HAP-1 (cell line): ENCODE measurements around the gene AURKAIP1.

Experiments
- DNase-seq, 2 experiments: peaks; one replicate each; pipeline ENCODE4 v3.0.0-alpha.2; 2016 to 2020; ENCODE audit warnings: low spot score in 2 of 2
- H3K27me3 ChIP-seq: fragments of 250-450 bp; sonication (Bioruptor Pico); 2 replicates; pipeline ENCODE4 v1.5.1; 2020; ENCODE audit warnings: low read depth, mild to moderate bottlenecking, moderate library complexity
- H3K36me3 ChIP-seq: fragments of 250-450 bp; sonication (Bioruptor Pico); replicated peaks from 2 replicates; pipeline ENCODE4 v1.5.1; 2020; ENCODE audit warnings: mild to moderate bottlenecking
- H3K4me1 ChIP-seq: fragments of 250-450 bp; sonication (Bioruptor Pico); 2 replicates; pipeline ENCODE4 v1.5.1; 2020; ENCODE audit warnings: mild to moderate bottlenecking
- H3K4me3 ChIP-seq: fragments of 250-450 bp; sonication (Bioruptor Pico); 2 replicates; pipeline ENCODE4 v1.5.1; 2020; ENCODE audit warnings: mild to moderate bottlenecking, moderate library complexity
- H3K9me3 ChIP-seq: fragments of 250-450 bp; sonication (Bioruptor Pico); 2 replicates; pipeline ENCODE4 v1.5.1; 2020; ENCODE audit warnings: mild to moderate bottlenecking, moderate library complexity
- in situ Hi-C: fragments of 300-500 bp; cut with MboI; formaldehyde crosslinking; loops from 3 replicates; pipeline ENCODE4 v1.14.3; 2020; ENCODE audit warnings: low sequenced_read_pairs, inconsistent platforms, mixed read lengths

The AURKAIP1 gene

GRCh38 chr1:1338278-1338677 is 36.7 kb downstream of the AURKAIP1 start:
- Histone ChIP-seq H3K27me3 (no peaks in the 10 kb centered on the region), H3K4me3 (no peak overlapping the region), H3K9me3 (no peaks in the 10 kb centered on the region), H3K4me1 (no peaks in the 10 kb centered on the region), H3K36me3 (peaks cover 40% of the 10 kb centered on the region)
- in situ Hi-C loops = no loop called here
- DNase-seq = no peak

- no peaks in the 10 kb centered on the region for H3K27me3 ChIP-seq
- H3K36me3 ChIP-seq = peaks cover 40% of the 10 kb centered on the region
- peak in 1 of 2 experiments; percentile 68 for DNase-seq
- H3K4me3 ChIP-seq = no peak overlapping the region
- no peaks in the 10 kb centered on the region for H3K4me1 ChIP-seq
- in situ Hi-C loops = no loop called here
- H3K9me3 ChIP-seq = no peaks in the 10 kb centered on the region
Measured at GRCh38 chr1:1337793-1338147, 37.2 kb downstream of the AURKAIP1 start.

GRCh38 chr1:1336931-1337792 is 37.8 kb downstream of the AURKAIP1 start:
- no peak for DNase-seq
- no peaks in the 10 kb centered on the region for H3K4me1 ChIP-seq
- H3K4me3 ChIP-seq = no peak overlapping the region
- peaks cover 40% of the 10 kb centered on the region for H3K36me3 ChIP-seq
- in situ Hi-C loops = no loop called here
- H3K9me3 ChIP-seq = no peaks in the 10 kb centered on the region
- H3K27me3 ChIP-seq = no peaks in the 10 kb centered on the region

GRCh38 chr1:1336446-1336845 is 38.6 kb downstream of the AURKAIP1 start:
- Histone ChIP-seq H3K4me1 (no peaks in the 10 kb centered on the region), H3K9me3 (no peaks in the 10 kb centered on the region), H3K27me3 (no peaks in the 10 kb centered on the region), H3K4me3 (no peak overlapping the region), H3K36me3 (peaks cover 35% of the 10 kb centered on the region)
- in situ Hi-C loops = no loop called here
- DNase-seq = no peak

GRCh38 chr1:1335792-1336248 is 39.2 kb downstream of the AURKAIP1 start:
- in situ Hi-C loops = no loop called here
- no peaks in the 10 kb centered on the region for H3K27me3 ChIP-seq
- no peak for DNase-seq
- H3K4me1 ChIP-seq = no peaks in the 10 kb centered on the region
- no peak overlapping the region for H3K4me3 ChIP-seq
- H3K36me3 ChIP-seq = peaks cover 29% of the 10 kb centered on the region
- H3K9me3 ChIP-seq = no peaks in the 10 kb centered on the region

GRCh38 chr1:1335283-1335682 is 39.7 kb downstream of the AURKAIP1 start:
- in situ Hi-C loops = no loop called here
- Histone ChIP-seq H3K4me1 (no peaks in the 10 kb centered on the region), H3K27me3 (no peaks in the 10 kb centered on the region), H3K4me3 (no peak overlapping the region), H3K9me3 (no peaks in the 10 kb centered on the region), H3K36me3 (peaks cover 28% of the 10 kb centered on the region)
- DNase-seq = no peak

GRCh38 chr1:1334835-1335234 is 40.2 kb downstream of the AURKAIP1 start:
- Histone ChIP-seq H3K4me3 (no peak overlapping the region), H3K9me3 (no peaks in the 10 kb centered on the region), H3K36me3 (peaks cover 26% of the 10 kb centered on the region), H3K27me3 (no peaks in the 10 kb centered on the region), H3K4me1 (no peaks in the 10 kb centered on the region)
- no peak for DNase-seq
- in situ Hi-C loops = no loop called here

GRCh38 chr1:1333551-1334241 is 41.3 kb downstream of the AURKAIP1 start:
- H3K27me3 ChIP-seq = no peaks in the 10 kb centered on the region
- no peaks in the 10 kb centered on the region for H3K4me1 ChIP-seq
- in situ Hi-C loops = no loop called here
- peaks cover 20% of the 10 kb centered on the region for H3K36me3 ChIP-seq
- H3K9me3 ChIP-seq = no peaks in the 10 kb centered on the region
- H3K4me3 ChIP-seq = no peak overlapping the region
- no peak for DNase-seq

- no peaks in the 10 kb centered on the region for H3K4me1 ChIP-seq
- H3K4me3 ChIP-seq = no peak overlapping the region
- no peaks in the 10 kb centered on the region for H3K9me3 ChIP-seq
- H3K36me3 ChIP-seq = peaks cover 14% of the 10 kb centered on the region
- no peaks in the 10 kb centered on the region for H3K27me3 ChIP-seq
- in situ Hi-C loops = no loop called here
- no peak for DNase-seq
Measured at GRCh38 chr1:1332774-1333480, 42.1 kb downstream of the AURKAIP1 start.

- no peak for DNase-seq
Measured at GRCh38 chr1:1332031-1332755, 42.8 kb downstream of the AURKAIP1 start.

GRCh38 chr1:1331068-1331965 is 43.7 kb downstream of the AURKAIP1 start, which contains the start of gene TAS1R3:
TSS of gene TAS1R3 (plus strand) at chr1:1331280. CDS start at chr1:1331346, 66 bp downstream.
- Histone ChIP-seq H3K4me3 (no peak within 1 kb of the TSS), H3K36me3 (peaks cover 2% of the 10 kb centered on the region; the same call in 1 of the 2 replicates), H3K9me3 (no peaks in the 10 kb centered on the region), H3K4me1 (no peaks in the 10 kb centered on the region), H3K27me3 (no peaks in the 10 kb centered on the region)
- DNase-seq = no peak
- in situ Hi-C loops = no loop called here

More at GRCh38 chr1:1332031-1332755, 42.8 kb downstream of the AURKAIP1 start:
- Histone ChIP-seq H3K4me1 (no peaks in the 10 kb centered on the region), H3K9me3 (no peaks in the 10 kb centered on the region), H3K4me3 (no peak overlapping the region), H3K36me3 (peaks cover 11% of the 10 kb centered on the region), H3K27me3 (no peaks in the 10 kb centered on the region)
- in situ Hi-C loops = no loop called here

- no peaks in the 10 kb centered on the region for H3K27me3 ChIP-seq
Measured at GRCh38 chr1:1330366-1331067, 44.5 kb downstream of the AURKAIP1 start.

More at GRCh38 chr1:1330366-1331067, 44.5 kb downstream of the AURKAIP1 start:
- DNase-seq = no peak
- Histone ChIP-seq H3K9me3 (no peaks in the 10 kb centered on the region), H3K4me1 (peaks cover 2% of the 10 kb centered on the region; the same call in 1 of the 2 replicates), H3K4me3 (no peak overlapping the region), H3K36me3 (0 out of 2 replicates have a peak, but pooled peaks cover 2% of the 10 kb centered on the region)
- in situ Hi-C loops = no loop called here
